Left renal pelvis (tissue), 4 donors: Measurements from ENCODE around the gene NOTCH1. TPM values are rescaled to one million over a fixed set of nuclear protein-coding genes. Genes with fewer than 3 reads are reported as not detected.

ENCODE experiments used
- DNase-seq, 4 donors: peaks; one replicate each; pipeline ENCODE4 v3.0.0-alpha.2; 2013; ENCODE audit warnings: low read depth in 4 of 4, low spot score in 3 of 4
- polyA plus RNA-seq, 4 donors: library from polyadenylated mRNA; unstranded; fragments of 120-200 nt; gene quantifications; one replicate each; pipeline ENCODE4 v1.2.1, GENCODE V29; 2013; ENCODE audit not compliant: insufficient read length in 4 of 4

The NOTCH1 gene
- polyA plus RNA-seq, 4 donors = 15.8 to 39.3 (median 25.7) TPM

DNA sequence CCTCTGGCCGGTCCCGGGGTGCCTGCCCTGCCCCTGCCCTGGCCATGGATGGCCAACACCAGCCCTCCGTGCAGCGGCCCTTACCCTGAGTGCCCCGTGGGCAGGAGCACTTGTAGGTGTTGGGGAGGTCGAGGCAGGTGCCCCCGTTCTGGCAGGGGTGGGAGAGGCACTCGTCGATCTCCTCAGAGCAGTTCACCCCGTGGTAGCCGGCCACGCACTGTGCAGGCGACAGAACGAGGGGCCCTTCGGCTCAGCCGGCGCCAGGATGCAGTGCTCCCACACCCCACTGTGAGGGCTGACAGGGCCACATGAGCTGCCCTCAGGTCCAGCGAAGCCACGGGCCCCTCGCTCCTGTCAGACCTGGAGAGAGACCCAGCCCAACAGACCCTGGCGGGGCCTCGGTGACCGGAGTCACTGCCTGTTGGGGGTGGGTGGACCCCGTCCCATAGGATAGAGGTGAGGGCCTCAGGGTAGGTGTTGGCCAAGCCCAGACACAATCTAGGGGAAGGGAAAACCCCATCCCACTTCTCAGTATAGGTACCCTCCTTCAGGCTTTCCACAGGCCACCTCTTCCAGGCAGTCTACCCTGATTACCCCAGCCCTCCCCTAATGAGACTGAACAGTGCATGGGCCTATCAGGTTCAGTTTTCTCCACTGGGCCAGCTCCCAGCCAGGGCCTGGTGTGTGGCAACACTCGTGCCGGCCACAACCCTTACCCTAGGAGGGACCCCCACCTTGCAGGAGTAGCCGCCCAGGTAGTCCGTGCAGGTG lies 38.4 kb downstream of the NOTCH1 start:
- DNase-seq = no peak

DNA sequence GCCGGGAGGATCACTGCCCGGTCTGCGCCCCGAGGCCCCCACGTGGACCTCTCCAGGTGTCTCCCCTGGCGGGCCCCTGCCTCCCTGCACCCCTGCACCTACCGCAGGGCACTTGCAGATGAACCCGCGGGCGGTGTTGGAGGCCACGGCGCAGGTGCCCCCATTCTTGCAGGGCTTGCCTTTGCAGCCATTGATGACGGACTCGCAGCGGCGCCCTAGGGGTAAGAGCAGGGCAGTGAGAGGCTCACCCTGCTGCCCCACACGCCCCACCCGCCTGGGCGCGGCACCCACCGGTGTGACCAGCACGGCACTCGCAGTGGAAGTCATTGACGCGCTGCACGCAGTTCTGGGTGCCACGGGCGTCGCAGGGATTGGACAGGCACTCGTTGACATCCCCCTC lies 39.4 kb downstream of the NOTCH1 start:
- DNase-seq = no peak

DNA sequence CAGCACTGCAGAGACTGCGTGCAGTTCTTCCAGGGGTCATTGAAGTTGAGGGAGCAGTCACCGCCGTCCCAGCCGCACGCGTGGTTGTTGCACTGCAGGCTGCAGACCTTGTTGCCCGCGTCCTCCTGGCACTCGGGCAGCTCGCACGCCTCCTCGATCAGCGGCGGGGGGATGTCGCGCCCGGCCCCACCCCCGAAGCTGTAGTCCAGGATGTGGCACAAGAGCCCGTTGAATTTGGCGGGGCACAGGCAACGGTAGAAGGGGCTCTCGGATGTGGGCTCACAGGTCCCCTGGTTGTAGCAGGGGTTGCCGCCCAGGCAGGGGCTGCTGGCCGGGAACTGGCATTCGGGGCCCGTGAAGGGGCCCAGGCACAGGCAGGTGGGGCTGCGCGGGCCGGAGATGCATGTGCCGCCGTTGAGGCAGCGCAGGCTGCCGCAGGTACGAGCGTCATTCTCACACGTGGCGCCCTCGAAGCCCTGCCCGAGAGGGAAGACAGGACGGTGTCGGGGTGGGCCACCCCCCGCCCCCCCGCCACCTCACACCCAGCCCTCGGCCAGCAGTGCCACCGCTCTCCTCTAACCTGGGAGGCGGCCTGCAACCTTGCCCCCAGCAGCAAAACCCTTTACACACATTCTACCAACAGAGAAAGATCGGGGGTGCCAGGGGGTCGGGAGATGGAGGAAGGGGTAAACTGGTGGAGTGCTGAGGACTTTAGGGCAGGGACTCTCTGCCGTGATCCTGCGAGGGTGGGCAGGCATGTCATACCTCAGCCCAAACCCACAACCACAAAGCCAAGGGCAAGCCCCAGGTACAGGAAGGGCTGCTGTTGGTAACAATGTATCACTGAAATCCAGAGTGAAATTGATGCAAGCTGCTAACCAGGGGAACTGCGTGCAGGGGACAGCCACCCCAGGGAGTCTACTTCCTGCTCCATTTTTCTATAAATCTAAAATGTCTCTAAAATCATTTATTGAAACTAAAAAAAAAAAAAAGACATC lies 40.1 kb downstream of the NOTCH1 start:
- DNase-seq = no peak

DNA sequence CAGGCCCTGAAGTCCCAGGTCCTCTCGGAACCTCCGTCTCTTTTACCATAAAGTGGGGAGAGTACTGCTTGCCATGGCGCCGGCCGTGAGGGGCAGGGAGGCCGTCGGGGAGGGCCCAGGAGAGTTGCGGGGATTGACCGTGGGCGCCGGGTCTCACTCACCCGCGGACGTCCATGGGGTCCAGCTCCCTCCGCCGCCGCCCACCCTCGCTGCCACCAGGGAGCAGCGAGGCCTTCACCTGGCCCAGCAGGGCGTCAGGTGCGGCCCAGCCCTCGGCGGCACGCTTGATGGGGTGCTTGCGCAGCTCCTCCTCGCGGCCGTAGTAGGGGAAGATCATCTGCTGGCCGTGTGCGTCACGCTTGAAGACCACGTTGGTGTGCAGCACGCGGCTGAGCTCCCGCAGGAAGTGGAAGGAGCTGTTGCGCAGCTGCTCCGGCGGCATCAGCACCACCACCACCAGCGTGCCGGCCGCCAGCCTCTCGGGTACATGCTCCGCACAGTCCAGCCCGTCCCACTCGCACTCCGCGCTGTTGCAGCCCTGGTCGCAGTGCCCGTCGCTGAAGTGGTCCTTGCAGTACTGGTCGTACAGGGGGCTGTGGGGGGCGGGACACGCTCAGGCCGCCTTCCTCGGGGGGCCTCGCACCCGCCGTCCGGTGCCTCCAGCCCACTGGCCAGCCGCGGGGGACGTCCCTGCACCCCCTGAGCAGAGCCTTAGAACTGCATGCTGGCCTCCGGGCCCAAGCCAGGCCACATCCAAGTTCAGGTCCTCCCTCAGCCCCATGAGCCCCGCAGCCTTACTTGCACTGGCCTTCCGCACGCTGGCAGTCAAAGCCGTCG lies 41.1 kb downstream of the NOTCH1 start:
- DNase-seq = no peak

DNA sequence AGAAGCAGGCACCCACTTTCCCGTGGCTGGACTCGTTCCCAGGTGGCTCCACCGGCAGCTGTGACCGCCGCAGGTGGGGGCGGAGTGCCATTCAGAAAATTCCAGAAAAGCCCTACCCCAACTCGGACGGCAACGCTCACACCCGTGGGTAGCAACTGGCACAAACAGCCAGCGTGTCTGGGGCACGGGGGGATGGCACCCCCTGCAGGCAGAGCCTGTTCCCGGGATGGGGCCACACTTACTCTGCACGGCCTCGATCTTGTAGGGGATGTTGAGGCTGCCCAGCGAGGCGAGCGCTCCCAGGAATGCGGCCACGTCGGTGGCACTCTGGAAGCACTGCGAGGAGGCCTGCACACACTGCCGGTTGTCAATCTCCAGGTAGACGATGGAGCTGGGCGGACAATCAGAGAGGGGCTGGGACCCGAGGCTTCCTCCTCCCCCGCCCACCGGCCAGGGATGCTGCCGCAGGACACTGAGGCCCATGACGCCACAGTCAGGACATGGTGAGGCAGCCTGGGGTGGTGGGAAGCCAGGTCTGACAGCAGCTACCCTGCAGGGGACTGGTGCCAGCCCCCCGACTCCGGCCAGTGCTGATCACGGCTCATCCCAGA lies 42.8 kb downstream of the NOTCH1 start:
- DNase-seq = no peak

DNA sequence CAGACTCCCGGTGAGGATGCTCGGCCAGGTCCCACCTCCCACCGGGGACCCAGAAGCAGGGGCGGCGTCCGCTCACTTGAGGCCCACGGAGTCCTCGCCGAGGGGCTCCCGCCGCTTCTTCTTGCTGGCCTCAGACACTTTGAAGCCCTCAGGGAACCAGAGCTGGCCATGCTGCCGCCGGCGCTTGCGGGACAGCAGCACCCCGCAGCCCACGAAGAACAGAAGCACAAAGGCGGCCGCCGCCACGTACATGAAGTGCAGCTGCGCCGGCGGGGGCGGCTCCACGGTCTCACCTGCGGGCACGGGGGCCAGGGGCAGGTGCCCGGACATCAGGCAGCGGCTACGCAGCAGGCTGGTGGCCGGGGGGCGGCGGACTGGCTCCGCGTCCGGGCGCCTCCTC lies 43.7 kb downstream of the NOTCH1 start:
- DNase-seq = no peak

DNA sequence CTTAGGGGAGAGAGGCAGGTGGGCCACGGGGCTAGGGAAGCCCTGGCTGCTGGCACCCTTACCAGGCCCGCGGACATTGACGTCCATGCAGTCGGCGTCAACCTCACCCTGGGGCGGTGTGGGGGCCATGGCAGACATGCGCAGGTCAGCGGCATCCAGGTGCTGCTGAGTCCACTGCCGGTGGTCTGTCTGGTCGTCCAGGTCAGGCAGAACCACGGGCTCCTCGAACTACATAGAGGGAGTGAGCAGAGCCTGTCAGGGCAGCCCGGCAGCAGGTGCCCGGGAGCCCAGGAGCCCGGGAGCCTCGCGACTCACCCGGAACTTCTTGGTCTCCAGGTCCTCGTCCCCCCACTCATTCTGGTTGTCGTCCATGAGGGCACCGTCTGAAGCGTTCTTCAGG lies 44.2 kb downstream of the NOTCH1 start:
- DNase-seq = no peak

DNA sequence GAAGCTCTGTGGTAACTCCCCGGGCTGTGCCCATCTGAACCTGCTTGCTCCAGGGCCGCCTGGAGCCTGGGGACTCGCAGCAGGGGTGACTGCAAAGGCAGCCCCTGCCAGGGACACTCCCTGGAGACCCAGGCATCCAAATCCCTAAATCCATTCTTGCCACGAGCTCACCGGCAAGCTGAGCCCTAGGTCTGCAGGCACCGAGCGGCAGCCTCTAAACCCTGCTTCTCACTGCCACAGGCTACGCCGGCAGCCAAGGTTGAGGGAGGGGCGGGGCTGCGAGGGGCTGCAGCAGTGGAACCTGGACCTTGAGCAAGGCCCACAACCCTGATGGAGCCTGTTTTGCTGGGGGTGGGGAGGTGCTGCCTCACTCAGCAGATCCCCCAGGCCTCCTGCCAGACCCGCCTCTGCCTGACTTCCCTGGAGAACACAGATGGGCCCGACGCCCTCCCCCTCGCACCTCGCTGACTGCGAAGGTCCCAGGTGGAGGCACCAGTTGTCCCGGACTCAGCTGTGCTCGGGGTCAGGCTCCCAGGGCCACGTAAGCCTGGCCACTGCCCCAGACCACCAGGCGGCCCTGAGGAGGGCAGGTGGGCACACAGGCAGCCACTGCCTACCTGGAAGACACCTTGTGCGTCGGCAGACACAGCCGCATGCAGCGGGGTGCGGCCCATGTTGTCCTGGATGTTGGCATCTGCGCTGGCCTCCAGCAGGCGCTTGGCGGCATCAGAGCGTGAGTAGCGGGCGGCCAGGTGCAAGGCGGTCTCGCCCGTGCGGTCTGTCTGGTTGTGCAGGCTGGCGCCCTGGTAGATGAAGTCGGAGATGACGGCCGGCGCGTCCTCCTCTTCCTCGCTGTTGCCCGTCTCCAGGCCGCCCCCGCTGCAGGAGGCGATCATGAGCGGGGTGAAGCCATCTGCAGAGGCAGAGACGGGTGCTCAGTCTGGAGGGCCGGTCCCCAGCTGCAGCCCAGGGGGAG lies 45.6 kb downstream of the NOTCH1 start:
- no peak for DNase-seq

DNA sequence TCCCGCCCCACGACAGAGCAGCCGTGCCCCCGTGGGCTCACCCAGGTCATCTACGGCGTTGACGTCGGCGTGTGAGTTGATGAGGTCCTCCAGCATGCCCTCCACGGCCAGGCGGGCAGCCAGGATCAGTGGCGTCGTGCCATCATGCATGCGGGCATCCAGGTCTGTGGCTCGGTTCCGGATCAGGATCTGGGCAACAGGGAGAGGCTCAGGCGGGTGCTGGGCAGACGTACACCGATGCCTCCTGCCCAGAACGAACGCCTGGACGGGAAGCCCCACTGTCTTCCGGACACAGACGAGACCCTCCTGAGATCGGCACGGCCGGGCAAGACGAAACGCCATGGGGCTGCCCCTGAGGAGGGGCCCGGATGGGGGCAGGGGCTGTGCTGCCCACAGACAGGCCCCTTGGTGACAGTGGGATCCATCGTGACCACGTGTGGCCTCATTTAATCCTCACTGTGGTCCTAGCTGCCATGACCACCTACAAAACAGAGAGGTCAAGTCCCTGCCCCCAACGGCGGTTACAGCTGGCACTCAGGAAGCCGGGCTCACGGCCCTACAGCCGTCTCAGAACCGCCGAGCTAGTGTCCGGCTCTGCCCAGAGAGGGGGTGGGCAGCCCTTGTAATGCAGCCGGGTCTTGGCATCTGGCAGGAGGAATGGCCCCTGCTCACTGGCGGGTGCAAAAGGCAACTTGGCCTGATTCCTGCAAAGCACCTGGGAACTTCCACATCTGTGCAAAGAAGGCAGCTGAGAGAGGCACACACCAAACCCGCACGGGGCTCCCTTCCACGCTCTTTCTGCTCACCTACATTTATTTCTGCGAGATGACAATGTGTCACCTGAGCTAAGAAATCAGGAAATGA lies 46.5 kb downstream of the NOTCH1 start:
- DNase-seq = no peak

DNA sequence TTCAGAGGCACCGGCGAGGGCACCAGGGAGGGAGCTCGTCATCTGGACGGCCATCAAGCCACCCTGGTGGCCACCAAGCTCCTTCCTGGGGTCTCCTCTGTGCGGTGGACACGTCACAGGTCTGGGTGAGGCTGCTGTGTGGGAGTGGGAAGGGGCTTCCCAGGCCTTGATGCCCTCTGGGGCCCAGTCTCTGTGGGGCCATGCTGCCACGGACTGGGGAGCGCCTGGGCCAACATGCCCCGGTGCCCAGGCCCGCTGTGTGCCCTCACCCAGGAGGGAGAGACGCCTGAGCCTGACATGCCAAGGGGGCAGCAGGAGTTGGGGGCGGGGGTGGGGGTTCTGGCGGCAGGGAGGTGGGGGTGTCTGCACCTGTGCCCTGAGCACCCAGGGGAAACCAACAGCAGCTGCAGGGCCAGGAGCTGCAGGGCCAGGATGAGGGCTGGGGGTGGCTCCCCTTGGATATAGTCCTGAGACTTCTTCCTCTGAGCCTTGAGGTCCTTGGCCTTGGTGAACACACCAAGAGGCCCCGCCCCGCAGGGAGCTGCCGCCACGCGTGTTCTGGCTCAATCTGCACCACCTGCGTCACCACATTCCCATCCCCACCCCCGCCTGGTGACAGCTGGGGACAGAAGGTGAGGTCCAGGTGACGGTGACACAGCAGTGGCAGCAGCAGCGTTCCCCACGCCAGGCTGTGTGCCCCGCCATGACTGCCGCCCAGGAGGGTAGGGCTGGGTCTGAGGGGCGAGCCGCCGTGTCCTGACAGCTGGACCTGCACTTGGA lies 47.7 kb downstream of the NOTCH1 start:
- DNase-seq = no peak

DNA sequence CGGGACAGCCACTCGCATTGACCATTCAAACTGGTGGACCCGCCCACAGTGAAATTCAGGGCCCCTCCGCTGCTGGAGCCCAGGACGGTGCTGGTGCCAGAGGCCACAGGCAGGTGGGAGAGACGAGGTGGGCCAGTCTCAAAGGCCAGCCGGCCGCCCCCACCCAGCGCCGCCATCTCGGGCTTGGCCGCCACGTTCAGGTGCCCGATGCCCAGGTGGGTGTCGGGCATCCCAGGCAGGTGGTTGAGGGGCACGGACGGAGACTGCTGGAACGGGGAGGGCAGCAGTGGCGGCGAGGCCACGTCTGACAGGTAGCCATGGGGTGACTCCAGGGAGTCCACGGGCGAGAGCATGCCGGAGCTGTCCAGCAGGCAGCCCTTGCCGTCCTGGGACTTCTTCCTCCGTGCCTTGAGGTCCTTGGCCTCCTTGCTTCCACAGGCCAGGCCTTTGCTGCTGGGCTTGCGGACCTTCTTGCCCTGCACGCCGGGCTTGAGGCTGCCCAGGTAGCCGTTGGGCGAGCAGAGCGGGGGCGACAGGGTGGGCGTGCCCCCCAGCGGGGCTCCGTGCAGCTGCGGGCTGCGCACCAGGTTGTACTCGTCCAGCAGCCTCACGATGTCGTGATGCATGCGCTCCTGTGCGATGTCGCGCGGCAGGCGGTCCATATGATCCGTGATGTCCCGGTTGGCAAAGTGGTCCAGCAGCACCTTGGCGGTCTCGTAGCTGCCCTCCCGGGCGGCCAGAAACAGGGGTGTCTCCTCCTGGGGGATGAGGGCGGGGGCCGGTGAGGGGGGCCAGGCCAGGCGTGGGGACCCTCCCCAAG lies 48.8 kb downstream of the NOTCH1 start:
- no peak for DNase-seq

DNA sequence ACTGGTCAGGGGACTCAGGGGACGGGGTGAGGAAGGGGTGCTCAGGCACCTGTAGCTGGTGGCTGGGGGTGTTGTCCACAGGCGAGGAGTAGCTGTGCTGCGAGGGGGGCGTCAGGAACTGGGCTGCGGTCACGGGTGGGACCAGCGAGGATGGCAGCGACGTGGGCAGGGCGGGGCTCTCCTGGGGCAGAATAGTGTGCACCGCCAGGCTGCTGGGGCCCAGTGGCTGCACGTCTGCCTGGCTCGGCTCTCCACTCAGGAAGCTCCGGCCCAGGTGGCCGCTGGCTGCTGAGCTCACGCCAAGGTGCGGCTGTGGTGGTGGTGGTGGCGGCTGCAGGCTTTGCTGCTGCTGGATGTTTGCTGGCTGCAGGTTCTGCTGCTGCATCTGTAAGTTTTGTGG lies 49.7 kb downstream of the NOTCH1 start:
- no peak for DNase-seq

DNA sequence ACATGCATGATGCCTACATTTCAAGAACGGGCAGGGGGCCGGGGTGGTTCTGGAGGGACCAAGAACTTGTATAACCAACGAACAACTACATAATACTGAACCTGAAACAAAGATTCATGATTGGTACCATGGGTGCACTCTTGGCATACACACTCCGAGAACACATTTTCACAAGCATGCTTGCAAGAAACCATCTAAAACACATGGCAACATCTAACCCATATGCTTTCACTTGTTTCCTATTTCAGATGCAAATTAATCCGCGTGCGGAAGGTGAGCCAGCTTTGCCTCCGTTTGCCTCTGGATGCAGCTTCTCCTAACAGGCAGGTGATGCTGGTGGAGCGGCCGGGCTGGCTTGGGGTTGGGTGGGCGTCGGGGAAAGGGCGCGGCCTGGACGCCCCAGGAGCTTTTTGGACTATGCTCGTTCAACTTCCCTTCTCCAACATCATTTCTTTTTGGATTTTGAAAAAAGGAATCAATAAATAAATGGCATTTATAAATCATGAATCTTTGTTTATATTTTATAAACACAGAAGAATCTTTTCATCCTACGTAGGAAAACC lies 50.5 kb downstream of the NOTCH1 start:
- no peak for DNase-seq

DNA sequence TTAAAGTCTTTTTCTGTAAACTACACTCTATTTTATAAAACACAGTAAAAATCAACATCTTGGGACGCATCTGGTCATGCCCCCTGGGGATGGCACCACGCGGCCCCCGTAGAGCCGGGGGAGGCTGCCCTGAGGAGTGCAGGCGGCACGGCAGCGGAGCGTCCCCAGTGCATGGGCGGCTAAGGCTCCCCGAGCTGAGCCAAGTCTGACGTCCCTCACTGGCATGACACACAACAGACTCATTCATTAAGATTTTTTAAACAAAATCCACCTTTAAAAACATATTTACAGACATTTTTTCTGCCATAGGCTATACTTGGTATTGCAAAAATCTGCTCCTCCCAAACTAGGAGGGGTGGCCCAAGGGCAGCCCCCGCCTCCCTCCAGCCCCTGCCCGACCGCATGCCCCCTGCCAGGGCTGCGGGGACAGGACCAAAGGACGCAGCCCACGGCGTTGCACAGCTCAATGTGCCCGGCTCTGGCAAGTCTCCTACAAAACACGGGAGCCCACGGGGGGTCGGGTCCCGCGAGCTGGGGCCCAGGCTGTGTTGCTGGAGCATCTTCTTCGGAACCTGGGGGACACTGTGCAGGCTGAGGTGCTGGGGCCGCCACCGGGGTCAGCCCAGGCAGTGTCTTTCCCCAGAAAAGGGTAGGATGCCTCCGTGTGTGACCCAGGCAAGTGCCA lies 51.2 kb downstream of the NOTCH1 start:
- no peak for DNase-seq

DNA sequence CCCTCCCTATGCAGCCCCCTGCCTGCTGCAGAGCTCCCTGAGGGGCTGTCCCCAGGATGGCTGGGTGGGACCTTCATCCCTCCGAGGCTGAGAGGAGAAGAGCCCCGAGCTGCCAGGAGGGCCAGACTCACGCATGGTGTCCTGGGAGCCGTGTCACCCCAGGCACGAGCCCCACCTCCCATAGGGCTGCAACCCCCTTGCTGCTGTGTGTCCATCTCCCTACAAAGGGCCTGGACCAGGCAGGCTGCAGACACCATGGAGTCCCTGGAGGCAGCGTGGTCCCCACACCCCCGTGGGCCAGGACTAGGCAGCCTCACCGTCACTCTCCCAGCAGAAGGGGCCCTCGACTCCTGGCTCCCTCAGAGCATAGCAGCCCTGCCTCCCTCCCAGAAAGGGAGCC lies 51.8 kb downstream of the NOTCH1 start:
- no peak for DNase-seq

DNA sequence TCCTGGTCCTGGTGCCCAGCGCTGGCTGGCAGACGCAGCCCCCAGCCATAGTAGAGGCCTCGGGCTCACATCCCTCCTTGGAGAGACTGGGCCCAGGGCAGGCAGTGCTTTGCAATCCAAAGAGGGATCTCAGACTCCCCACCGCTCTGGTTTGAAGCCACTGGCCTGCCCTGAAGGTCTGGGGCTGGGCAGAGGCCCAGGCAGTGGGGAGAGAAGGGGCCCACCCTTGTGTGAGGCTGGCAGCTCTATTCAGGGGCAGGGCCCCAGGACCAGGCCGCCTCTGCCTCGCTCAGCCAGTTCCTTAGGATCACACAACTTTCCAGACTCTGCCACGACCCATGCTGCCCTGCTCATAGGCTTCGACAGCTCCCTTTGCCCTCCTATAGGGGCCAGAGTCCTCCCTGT lies 52.3 kb downstream of the NOTCH1 start:
- no peak for DNase-seq
